ENCODE data around the gene UBE2V1. TPM values are rescaled to one million over a fixed set of nuclear protein-coding genes. Genes with fewer than 3 reads are reported as not detected.

The UBE2V1 gene
- total and polyA plus RNA-seq, 2 of the 13 experiments (the other 11 are each of a cell fraction or from before 2014, with no cell fraction given) = 81.3 to 132 TPM

DNA sequence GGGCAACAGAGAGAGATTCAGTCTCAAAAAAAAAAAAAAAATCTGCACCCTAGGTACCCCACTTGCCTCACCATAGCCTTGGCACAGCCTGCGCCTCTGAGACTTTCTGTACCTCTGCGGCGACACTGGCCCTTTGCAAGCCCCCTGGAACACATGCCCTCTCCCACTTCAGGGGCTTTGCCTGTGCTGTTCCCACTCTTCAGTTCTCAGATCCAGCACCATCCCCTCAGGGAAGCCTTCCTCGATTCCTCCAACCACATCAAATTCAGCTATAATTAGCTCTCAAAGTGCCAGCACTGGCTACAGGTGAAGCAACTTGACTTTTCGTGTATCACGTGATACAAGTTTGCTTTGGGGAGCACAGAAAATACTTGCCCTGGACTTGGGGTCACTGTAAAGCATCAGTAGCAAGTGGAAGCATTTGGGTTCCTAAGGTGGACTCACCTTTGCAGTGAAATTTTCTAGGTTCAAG lies 2.1 kb upstream of the UBE2V1 start (continued):
- TF ChIP-seq ZFP62 (CRISPR knock-in tag; IDR thresholded peaks at IDR 0.05) (no peak), RFXAP (CRISPR knock-in tag; IDR thresholded peaks at IDR 0.05; ENCODE audit: borderline replicate concordance) (no peak), MAFG (CRISPR knock-in tag; IDR thresholded peaks at IDR 0.05) (no peak), SIX1 (CRISPR knock-in tag; IDR thresholded peaks at IDR 0.05; ENCODE audit: borderline replicate concordance) (no peak), ARNT (IDR thresholded peaks at IDR 0.05) (no peak), CHCHD3 (CRISPR knock-in tag; IDR thresholded peaks at IDR 0.05) (no peak), JUN (CRISPR knock-in tag; IDR thresholded peaks at IDR 0.05) (no peak), ZNF331 (CRISPR knock-in tag; IDR thresholded peaks at IDR 0.05) (no peak), SMYD3 (CRISPR knock-in tag; IDR thresholded peaks at IDR 0.05) (no peak), CREM (IDR thresholded peaks at IDR 0.05) (no peak), CREM (CRISPR knock-in tag; IDR thresholded peaks at IDR 0.05) (no peak), PLRG1 (conservative IDR thresholded peaks at IDR 0.05) (no peak), ZNF260 (CRISPR knock-in tag; IDR thresholded peaks at IDR 0.05; ENCODE audit: borderline replicate concordance, low read depth) (no peak), SNRNP70 (IDR thresholded peaks at IDR 0.05; ENCODE audit: low read depth, low read length) (no peak), ZNF792 (CRISPR knock-in tag; IDR thresholded peaks at IDR 0.05) (no peak)
- TF ChIP-seq, protein P1, sequence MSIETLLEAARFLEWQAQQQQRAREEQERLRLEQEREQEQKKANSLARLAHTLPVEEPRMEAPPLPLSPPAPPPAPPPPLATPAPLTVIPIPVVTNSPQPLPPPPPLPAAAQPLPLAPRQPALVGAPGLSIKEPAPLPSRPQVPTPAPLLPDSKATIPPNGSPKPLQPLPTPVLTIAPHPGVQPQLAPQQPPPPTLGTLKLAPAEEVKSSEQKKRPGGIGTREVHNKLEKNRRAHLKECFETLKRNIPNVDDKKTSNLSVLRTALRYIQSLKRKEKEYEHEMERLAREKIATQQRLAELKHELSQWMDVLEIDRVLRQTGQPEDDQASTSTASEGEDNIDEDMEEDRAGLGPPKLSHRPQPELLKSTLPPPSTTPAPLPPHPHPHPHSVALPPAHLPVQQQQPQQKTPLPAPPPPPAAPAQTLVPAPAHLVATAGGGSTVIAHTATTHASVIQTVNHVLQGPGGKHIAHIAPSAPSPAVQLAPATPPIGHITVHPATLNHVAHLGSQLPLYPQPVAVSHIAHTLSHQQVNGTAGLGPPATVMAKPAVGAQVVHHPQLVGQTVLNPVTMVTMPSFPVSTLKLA (IDR thresholded peaks at IDR 0.05) = no peak
- TF ChIP-seq, protein P2, sequence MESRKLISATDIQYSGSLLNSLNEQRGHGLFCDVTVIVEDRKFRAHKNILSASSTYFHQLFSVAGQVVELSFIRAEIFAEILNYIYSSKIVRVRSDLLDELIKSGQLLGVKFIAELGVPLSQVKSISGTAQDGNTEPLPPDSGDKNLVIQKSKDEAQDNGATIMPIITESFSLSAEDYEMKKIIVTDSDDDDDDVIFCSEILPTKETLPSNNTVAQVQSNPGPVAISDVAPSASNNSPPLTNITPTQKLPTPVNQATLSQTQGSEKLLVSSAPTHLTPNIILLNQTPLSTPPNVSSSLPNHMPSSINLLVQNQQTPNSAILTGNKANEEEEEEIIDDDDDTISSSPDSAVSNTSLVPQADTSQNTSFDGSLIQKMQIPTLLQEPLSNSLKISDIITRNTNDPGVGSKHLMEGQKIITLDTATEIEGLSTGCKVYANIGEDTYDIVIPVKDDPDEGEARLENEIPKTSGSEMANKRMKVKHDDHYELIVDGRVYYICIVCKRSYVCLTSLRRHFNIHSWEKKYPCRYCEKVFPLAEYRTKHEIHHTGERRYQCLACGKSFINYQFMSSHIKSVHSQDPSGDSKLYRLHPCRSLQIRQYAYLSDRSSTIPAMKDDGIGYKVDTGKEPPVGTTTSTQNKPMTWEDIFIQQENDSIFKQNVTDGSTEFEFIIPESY (CRISPR knock-in tag; IDR thresholded peaks at IDR 0.05) = no peak
- TF ChIP-seq, protein P3, sequence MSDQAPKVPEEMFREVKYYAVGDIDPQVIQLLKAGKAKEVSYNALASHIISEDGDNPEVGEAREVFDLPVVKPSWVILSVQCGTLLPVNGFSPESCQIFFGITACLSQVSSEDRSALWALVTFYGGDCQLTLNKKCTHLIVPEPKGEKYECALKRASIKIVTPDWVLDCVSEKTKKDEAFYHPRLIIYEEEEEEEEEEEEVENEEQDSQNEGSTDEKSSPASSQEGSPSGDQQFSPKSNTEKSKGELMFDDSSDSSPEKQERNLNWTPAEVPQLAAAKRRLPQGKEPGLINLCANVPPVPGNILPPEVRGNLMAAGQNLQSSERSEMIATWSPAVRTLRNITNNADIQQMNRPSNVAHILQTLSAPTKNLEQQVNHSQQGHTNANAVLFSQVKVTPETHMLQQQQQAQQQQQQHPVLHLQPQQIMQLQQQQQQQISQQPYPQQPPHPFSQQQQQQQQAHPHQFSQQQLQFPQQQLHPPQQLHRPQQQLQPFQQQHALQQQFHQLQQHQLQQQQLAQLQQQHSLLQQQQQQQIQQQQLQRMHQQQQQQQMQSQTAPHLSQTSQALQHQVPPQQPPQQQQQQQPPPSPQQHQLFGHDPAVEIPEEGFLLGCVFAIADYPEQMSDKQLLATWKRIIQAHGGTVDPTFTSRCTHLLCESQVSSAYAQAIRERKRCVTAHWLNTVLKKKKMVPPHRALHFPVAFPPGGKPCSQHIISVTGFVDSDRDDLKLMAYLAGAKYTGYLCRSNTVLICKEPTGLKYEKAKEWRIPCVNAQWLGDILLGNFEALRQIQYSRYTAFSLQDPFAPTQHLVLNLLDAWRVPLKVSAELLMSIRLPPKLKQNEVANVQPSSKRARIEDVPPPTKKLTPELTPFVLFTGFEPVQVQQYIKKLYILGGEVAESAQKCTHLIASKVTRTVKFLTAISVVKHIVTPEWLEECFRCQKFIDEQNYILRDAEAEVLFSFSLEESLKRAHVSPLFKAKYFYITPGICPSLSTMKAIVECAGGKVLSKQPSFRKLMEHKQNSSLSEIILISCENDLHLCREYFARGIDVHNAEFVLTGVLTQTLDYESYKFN (CRISPR knock-in tag; conservative IDR thresholded peaks at IDR 0.05) = no peak
- TF ChIP-seq, protein P4, sequence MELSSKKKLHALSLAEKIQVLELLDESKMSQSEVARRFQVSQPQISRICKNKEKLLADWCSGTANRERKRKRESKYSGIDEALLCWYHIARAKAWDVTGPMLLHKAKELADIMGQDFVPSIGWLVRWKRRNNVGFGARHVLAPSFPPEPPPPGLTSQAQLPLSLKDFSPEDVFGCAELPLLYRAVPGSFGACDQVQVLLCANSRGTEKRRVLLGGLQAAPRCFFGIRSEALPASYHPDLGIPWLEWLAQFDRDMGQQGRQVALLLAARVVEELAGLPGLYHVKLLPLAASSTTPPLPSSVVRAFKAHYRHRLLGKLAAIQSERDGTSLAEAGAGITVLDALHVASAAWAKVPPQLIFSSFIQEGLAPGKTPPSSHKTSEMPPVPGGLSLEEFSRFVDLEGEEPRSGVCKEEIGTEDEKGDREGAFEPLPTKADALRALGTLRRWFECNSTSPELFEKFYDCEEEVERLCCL (CRISPR knock-in tag; IDR thresholded peaks at IDR 0.05; ENCODE audit: borderline replicate concordance) = no peak
- TF ChIP-seq, protein P5, sequence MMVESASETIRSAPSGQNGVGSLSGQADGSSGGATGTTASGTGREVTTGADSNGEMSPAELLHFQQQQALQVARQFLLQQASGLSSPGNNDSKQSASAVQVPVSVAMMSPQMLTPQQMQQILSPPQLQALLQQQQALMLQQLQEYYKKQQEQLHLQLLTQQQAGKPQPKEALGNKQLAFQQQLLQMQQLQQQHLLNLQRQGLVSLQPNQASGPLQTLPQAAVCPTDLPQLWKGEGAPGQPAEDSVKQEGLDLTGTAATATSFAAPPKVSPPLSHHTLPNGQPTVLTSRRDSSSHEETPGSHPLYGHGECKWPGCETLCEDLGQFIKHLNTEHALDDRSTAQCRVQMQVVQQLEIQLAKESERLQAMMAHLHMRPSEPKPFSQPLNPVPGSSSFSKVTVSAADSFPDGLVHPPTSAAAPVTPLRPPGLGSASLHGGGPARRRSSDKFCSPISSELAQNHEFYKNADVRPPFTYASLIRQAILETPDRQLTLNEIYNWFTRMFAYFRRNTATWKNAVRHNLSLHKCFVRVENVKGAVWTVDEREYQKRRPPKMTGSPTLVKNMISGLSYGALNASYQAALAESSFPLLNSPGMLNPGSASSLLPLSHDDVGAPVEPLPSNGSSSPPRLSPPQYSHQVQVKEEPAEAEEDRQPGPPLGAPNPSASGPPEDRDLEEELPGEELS (CRISPR knock-in tag; IDR thresholded peaks at IDR 0.05) = no peak
